GDM1 (cell line): ENCODE data around the gene TRDMT1.
"Not testable (repeated sequence)": the region's sequence is repeated elsewhere in the genome, so short reads cannot be mapped to it uniquely, and the experiment has no call there.

Experiments used
- DNase-seq: peaks from one replicate; lab custom pipeline; 2025; lab: John Stamatoyannopoulos, UW

TRDMT1 gene

GRCh38 chr10:17129741-17130140 lies 71.7 kb downstream of the TRDMT1 start, which contains the start of gene CUBN:
TSS of gene CUBN (minus strand) at chr10:17129811. CDS start at chr10:17129765, 46 bp downstream.
- DNase-seq = no peak

DNA sequence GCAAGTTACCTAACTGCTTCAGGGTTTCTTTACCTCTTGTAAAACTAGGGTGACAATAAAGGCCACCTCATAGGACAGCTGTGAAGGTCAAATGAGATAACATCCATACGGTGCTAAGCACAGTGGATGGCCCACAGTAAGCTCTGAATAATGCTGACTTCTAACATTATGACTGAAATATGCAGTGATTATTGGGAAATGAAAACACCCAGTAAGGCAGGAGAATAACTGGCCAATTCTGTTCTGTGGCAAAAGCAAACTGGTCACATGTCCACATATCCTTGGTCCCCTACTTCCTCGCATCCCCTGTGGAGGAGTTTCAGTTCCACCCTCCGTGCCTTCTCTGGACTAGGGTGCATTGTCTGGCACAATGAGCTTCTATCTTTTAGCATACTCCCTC lies 73.2 kb downstream of the TRDMT1 start:
- no peak for DNase-seq

GRCh38 chr10:17126327-17126726 lies 75.1 kb downstream of the TRDMT1 start:
- DNase-seq = no peak

- no peak for DNase-seq
These were observed 76.1 kb downstream of the TRDMT1 start for GRCh38 chr10:17125206-17125893.

- DNase-seq = no peak
These were observed 77.5 kb downstream of the TRDMT1 start for GRCh38 chr10:17123961-17124360.

GRCh38 chr10:17122726-17123661 lies 78.5 kb downstream of the TRDMT1 start:
- no peak for DNase-seq

DNA sequence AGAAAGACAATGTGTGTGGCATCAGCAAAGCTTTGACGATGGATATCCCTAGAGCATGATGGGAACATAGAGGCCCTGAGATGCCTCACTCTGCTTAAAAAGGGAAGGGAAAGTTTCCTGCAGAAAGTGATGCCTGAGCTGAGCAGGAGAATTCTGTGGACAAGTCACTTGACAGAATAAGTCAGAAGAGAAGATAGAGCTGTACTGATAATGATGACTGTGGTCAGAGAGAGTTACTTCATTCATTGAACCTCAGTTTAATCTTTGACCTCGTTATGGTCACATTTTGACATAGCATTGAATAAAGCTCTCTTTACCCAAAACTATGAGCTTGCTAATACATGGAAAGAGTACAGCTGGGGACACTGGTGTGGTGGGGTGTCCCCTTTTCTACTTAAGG lies 79.4 kb downstream of the TRDMT1 start:
- no peak for DNase-seq

- DNase-seq = no peak
These were observed 80.8 kb downstream of the TRDMT1 start for GRCh38 chr10:17120694-17121093.

DNA sequence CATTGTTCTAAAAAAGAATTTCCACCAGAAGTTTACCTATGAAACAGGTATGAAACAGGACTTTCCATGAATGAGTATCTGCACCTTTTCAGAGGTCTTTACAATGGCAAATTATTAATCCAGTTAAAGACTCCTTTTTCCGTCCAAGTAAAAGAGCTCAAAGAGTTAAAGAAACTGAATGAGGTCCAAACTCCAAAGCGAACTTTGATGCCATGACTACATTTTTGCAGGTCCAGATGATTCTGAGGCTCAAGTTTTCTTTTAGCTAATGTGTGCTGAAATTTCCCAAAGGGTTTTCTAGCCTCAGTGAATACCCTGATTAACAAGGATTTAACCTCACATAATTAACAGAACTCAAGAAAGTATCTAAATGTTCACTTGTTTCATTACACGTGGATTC lies 81.6 kb downstream of the TRDMT1 start:
- DNase-seq = no peak

GRCh38 chr10:17116193-17116592 lies 85.3 kb downstream of the TRDMT1 start:
- no peak for DNase-seq

- no peak for DNase-seq
These were observed 85.8 kb downstream of the TRDMT1 start for GRCh38 chr10:17115683-17116082.

DNA sequence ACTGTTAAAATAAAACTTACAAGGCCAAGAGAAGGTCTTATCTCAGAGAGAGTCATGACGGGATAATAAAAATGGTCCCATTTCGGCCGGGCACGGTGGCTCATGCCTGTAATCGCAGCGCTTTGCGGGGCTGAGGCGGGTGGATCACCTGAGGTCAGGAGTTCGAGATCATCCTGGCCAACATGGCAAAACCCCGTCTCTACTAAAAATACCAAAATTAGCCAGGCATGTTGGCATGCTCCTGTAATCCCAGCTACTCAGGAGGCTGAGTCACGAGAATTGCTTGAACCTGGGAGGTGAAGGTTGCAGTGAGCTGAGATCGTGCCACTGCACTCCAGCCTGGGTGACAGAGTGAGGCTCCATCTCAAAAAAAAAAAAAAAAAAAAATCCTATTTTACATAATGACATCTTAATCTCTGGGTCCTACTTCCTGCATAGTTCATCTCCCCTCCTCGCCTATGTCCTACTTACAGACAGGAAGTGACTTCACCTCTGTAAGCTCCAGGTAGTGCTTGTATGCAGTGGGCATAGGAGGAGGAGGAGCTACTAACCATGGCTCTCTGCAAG lies 86.5 kb downstream of the TRDMT1 start:
- not testable (repeated sequence) for DNase-seq

DNA sequence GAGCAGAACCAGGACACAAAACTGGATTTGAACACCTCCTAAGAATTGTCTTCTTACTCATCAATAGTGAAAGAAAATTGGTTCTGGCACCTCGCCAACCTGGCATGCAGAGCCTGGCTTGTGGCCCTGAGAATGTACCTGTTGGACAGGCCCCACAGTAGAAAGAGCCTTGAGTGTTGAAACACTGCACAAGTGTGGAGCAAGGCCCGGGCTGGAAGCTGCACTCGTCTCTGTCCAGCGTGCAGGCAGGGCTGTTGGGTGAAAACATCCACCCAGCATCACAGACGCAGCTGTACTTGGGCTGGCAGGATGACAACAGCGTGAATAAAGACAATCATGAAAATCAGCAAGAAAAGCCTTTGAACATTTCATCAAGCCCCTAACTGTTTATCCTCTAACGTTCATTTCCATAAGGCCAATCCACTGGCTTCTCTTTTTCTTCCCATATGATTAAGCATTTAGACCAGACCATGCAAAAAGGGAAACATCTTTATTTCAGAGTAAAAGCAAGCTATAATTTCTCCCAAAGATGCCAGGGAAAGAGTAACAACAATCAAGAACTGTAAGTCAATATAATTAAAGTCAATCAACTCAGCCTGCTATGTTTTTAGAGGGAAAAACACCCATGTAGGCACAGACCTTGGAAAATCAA lies 87.5 kb downstream of the TRDMT1 start:
- DNase-seq = no peak

- no peak for DNase-seq
These were observed 88.1 kb downstream of the TRDMT1 start for GRCh38 chr10:17113346-17113745.

DNA sequence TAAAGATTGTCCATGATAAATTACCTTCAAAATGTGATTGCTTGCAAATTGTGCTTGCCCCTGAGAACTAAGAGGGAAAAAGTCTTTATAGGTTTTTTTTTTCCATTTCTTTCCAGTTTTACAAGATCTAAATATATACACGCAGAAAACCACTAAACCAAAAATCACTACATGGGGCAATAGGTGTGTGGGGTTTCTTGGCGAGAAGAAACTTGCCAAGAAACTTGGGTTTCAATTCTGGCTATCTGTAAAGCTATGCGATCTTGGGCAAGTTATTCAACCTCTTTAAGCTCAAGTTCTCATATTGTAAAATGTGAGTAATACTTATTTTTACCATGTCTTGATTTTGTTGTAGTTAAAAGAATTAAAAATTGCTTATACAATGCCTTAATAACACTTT lies 88.9 kb downstream of the TRDMT1 start:
- DNase-seq = no peak

- no peak for DNase-seq
These were observed 91.8 kb downstream of the TRDMT1 start for GRCh38 chr10:17109475-17110207.

DNA sequence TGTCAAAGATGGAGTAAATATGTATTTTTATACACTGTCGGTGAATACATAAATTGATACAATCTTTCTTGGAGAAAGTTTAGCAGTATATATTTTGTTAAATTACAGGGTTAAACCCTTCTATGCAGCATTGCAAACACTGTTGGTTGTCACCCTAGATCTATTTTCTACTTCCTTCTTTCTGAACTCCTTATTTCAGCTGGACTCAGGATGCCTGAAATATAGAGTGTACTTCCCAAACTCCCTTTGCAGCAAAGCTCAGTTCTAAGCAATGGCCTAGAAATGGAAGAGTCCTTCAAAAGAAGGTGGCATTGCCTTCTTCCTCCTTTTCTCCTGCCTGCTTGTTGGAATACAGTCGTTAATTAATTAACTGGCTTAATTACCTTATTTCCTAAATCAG lies 92.4 kb downstream of the TRDMT1 start:
- no peak for DNase-seq

DNA sequence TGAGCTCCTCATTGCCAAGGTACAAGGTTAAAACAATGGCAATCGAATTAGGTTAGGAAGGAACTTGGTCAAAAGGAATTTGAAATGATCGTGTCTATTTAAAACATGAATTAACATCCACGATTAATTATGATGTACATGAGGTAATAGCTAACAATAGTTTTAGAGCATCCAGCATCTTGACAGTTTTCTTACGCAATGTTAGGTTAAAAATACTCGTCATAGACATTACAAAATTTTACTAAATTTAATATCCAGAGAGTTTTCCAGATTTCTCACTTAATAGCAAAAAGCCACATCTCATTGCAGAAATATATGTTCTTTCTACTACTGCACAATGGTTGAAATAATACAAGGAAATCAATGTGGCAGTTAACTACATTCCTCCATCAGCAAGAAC lies 94.5 kb downstream of the TRDMT1 start:
- DNase-seq = no peak

GRCh38 chr10:17101910-17102266 lies 99.6 kb downstream of the TRDMT1 start:
- DNase-seq = no peak

GRCh38 chr10:17101257-17101909 lies 100.1 kb downstream of the TRDMT1 start:
- DNase-seq = no peak

GRCh38 chr10:17100586-17100985 lies 100.9 kb downstream of the TRDMT1 start:
- DNase-seq = no peak
